Hepatocyte (in vitro differentiated cells): Measurements from ENCODE around the gene IKZF4. TPM values are rescaled to one million over a fixed set of nuclear protein-coding genes. Genes with fewer than 3 reads are reported as not detected.

Source experiments
- DNase-seq: peaks from one replicate; pipeline ENCODE4 v3.0.0-alpha.2; 2016; ENCODE audit warnings: low spot score
- H2AFZ ChIP-seq: fragments of 200-600 bp; sonication (generic); 2 replicates; pipeline ENCODE4 v1.6.0; 2016; ENCODE audit warnings: antibody characterized with exemption, mild to moderate bottlenecking
- H3K27ac ChIP-seq: fragments of 200-600 bp; sonication (generic); 2 replicates; pipeline ENCODE4 v1.5.1; 2016; ENCODE audit warnings: mild to moderate bottlenecking
- H3K27me3 ChIP-seq: fragments of 200-600 bp; sonication (generic); 2 replicates; pipeline ENCODE4 v1.6.1; 2016
- H3K36me3 ChIP-seq: fragments of 200-600 bp; sonication (generic); replicated peaks from 2 replicates; pipeline ENCODE4 v1.5.1; 2016; ENCODE audit warnings: low read depth; ENCODE audit not compliant: insufficient read depth
- H3K4me1 ChIP-seq: fragments of 200-600 bp; sonication (generic); 2 replicates; pipeline ENCODE4 v1.5.1; 2016; ENCODE audit warnings: mild to moderate bottlenecking, moderate library complexity; ENCODE audit not compliant: insufficient read depth
- H3K4me2 ChIP-seq: fragments of 200-600 bp; sonication (generic); 2 replicates; pipeline ENCODE4 v1.6.0; 2016
- H3K4me3 ChIP-seq: fragments of 200-600 bp; sonication (generic); 2 replicates; pipeline ENCODE4 v1.5.1; 2016; ENCODE audit warnings: mild to moderate bottlenecking
- H3K79me2 ChIP-seq: fragments of 200-600 bp; sonication (generic); 2 replicates; pipeline ENCODE4 v1.6.0; 2017; ENCODE audit warnings: mild to moderate bottlenecking
- H3K9me2 ChIP-seq: fragments of 200-600 bp; sonication (generic); replicated peaks from 2 replicates; pipeline ENCODE4 v1.6.0; 2017; ENCODE audit warnings: mild to moderate bottlenecking; ENCODE audit not compliant: insufficient read depth
- H3K9me3 ChIP-seq: fragments of 200-600 bp; sonication (generic); 2 replicates; pipeline ENCODE4 v1.5.1; 2016; ENCODE audit warnings: low read depth, mild to moderate bottlenecking
- H4K20me1 ChIP-seq: fragments of 200-600 bp; sonication (generic); 2 replicates; pipeline ENCODE4 v1.6.0; 2016; ENCODE audit warnings: mild to moderate bottlenecking; ENCODE audit not compliant: insufficient read depth, poor library complexity, severe bottlenecking
- EZH2 ChIP-seq: fragments of 200-600 bp; sonication (generic); IDR thresholded peaks from 2 replicates; pipeline ENCODE4 v1.6.1; 2016; ENCODE audit warnings: antibody characterized with exemption, mild to moderate bottlenecking, borderline replicate concordance
- EZH2phosphoT487 ChIP-seq: fragments of 200-600 bp; sonication (generic); IDR thresholded peaks from one replicate; pipeline ENCODE4 v1.6.1; 2018; ENCODE audit warnings: antibody characterized with exemption, mild to moderate bottlenecking, low read depth, moderate library complexity; ENCODE audit not compliant: unreplicated experiment, severe bottlenecking
- WGBS: methylation state at CpG from one replicate; pipeline ENCODE4 v1.1.6; 2016; ENCODE audit warnings: low lambda C conversion rate; ENCODE audit errors: missing lambda C conversion rate; 5-methylcytosine and 5-hydroxymethylcytosine counted together
- polyA plus RNA-seq: library from polyadenylated mRNA; unstranded; fragments of >200 nt; fragmentation: Nextera tagmentation; extraction: Ambion mirVana; gene quantifications from 2 replicates; pipeline ENCODE4 v1.2.1, GENCODE V29; 2016
- total RNA-seq: library from RNA; depleted of rRNA; stranded (reverse); fragments of >200 nt; gene quantifications from 2 replicates; pipeline ENCODE4 v1.2.3, GENCODE V29; 2014
- TF ChIP-seq, protein P1 (sequence below): fragments of 200-600 bp; sonication (generic); IDR thresholded peaks from 2 replicates; pipeline ENCODE4 v1.5.1; 2016; ENCODE audit warnings: antibody characterized with exemption, mild to moderate bottlenecking; ENCODE audit not compliant: poor library complexity

IKZF4 gene
- total and polyA plus RNA-seq, 2 experiments from 2014 or later = 1.6 to 5.3 TPM

DNA sequence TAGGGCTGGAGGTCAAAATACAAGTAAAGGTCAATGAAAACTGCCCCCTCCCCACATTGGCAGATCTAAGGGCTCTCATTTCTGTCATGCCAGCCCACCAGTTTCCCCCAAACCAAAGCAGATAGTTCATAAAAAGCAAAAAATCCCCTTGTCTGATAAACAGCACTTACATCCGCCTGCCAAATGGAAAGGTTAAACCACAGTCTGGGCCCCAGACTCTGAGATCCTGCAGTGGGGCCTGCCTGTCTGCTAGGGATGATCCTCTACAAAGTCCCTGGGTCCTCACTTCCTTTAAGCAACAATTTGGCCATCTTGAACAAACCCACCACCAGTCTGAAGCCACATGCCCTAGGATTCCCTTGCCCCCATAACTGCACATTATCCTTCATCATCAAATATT lies 11.1 kb downstream of the IKZF4 start:
- no peak for DNase-seq
- no peaks in the 10 kb centered on the region for H3K79me2 ChIP-seq
- no peaks in the 10 kb centered on the region for H3K36me3 ChIP-seq
- no peak overlapping the region for H2AFZ ChIP-seq
- no peaks in the 10 kb centered on the region for H3K27me3 ChIP-seq
- no peak overlapping the region for H3K4me3 ChIP-seq
- no peaks in the 10 kb centered on the region for H4K20me1 ChIP-seq
- WGBS = 92% methylated on average over 1 of the region's 1 CpG
- no peak overlapping the region for H3K27ac ChIP-seq
- H3K4me2 ChIP-seq = no peak overlapping the region
- TF ChIP-seq EZH2 = no peak
- TF ChIP-seq EZH2phosphoT487 = no peak
- TF ChIP-seq, protein P1, sequence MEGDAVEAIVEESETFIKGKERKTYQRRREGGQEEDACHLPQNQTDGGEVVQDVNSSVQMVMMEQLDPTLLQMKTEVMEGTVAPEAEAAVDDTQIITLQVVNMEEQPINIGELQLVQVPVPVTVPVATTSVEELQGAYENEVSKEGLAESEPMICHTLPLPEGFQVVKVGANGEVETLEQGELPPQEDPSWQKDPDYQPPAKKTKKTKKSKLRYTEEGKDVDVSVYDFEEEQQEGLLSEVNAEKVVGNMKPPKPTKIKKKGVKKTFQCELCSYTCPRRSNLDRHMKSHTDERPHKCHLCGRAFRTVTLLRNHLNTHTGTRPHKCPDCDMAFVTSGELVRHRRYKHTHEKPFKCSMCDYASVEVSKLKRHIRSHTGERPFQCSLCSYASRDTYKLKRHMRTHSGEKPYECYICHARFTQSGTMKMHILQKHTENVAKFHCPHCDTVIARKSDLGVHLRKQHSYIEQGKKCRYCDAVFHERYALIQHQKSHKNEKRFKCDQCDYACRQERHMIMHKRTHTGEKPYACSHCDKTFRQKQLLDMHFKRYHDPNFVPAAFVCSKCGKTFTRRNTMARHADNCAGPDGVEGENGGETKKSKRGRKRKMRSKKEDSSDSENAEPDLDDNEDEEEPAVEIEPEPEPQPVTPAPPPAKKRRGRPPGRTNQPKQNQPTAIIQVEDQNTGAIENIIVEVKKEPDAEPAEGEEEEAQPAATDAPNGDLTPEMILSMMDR = no peak
- no peaks in the 10 kb centered on the region for H3K9me2 ChIP-seq
- peaks cover 4% of the 10 kb centered on the region for H3K4me1 ChIP-seq
- H3K9me3 ChIP-seq = no peaks in the 10 kb centered on the region

DNA sequence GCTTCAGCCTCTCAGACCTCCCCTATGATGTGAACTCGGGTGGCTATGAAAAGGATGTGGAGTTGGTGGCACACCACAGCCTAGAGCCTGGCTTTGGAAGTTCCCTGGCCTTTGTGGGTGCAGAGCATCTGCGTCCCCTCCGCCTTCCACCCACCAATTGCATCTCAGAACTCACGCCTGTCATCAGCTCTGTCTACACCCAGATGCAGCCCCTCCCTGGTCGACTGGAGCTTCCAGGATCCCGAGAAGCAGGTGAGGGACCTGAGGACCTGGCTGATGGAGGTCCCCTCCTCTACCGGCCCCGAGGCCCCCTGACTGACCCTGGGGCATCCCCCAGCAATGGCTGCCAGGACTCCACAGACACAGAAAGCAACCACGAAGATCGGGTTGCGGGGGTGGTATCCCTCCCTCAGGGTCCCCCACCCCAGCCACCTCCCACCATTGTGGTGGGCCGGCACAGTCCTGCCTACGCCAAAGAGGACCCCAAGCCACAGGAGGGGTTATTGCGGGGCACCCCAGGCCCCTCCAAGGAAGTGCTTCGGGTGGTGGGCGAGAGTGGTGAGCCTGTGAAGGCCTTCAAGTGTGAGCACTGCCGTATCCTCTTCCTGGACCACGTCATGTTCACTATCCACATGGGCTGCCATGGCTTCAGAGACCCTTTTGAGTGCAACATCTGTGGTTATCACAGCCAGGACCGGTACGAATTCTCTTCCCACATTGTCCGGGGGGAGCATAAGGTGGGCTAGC lies 13.9 kb downstream of the IKZF4 start:
- Histone ChIP-seq H3K9me2 (no peaks in the 10 kb centered on the region), H3K4me1 (no peaks in the 10 kb centered on the region), H3K4me3 (no peak overlapping the region), H3K27ac (no peak overlapping the region), H3K36me3 (no peaks in the 10 kb centered on the region), H3K4me2 (no peak overlapping the region), H3K27me3 (no peaks in the 10 kb centered on the region), H4K20me1 (no peaks in the 10 kb centered on the region), H3K9me3 (no peaks in the 10 kb centered on the region), H2AFZ (no peak overlapping the region), H3K79me2 (no peaks in the 10 kb centered on the region)
- WGBS = 92% methylated on average over 16 of the region's 21 CpGs
- TF ChIP-seq EZH2 = no peak
- TF ChIP-seq, protein P1 = no peak
- TF ChIP-seq EZH2phosphoT487 = no peak
- DNase-seq = no peak

DNA sequence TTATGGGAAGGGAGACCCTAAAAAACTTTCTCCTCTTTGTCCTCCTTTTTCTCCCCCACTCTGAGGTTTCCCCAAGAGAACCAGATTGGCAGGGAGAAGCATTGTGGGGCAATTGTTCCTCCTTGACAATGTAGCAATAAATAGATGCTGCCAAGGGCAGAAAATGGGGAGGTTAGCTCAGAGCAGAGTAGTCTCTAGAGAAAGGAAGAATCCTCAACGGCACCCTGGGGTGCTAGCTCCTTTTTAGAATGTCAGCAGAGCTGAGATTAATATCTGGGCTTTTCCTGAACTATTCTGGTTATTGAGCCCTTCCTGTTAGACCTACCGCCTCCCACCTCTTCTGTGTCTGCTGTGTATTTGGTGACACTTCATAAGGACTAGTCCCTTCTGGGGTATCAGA lies 16.3 kb downstream of the IKZF4 start:
- Histone ChIP-seq H2AFZ (no peak overlapping the region), H3K79me2 (peaks cover 2% of the 10 kb centered on the region), H3K27ac (no peak overlapping the region), H3K9me2 (no peaks in the 10 kb centered on the region), H3K9me3 (no peaks in the 10 kb centered on the region), H3K4me2 (no peak overlapping the region), H3K27me3 (no peaks in the 10 kb centered on the region), H3K4me1 (peaks cover 6% of the 10 kb centered on the region), H3K36me3 (no peaks in the 10 kb centered on the region), H3K4me3 (no peak overlapping the region), H4K20me1 (no peaks in the 10 kb centered on the region)
- 88% methylated on average over 2 of the region's 2 CpGs for WGBS
- DNase-seq = no peak
- TF ChIP-seq, protein P1 = no peak
- TF ChIP-seq EZH2 (no peak), EZH2phosphoT487 (no peak)
